Astrocyte of the spinal cord (primary cell): Measurements from ENCODE around the gene SNRNP25.

Experiments
- DNase-seq: peaks from one replicate; pipeline ENCODE4 v3.0.0; 2011; ENCODE audit warnings: low read depth, low spot score
- H3K4me3 ChIP-seq: 2 replicates; pipeline ENCODE4 v1.5.1; 2011; ENCODE audit warnings: low read depth, mild to moderate bottlenecking, low read length, moderate library complexity
- CTCF ChIP-seq: IDR thresholded peaks from 2 replicates; pipeline ENCODE4 v1.5.1; 2012; ENCODE audit warnings: low read depth, mild to moderate bottlenecking, low read length, inconsistent platforms
- in situ Hi-C: cut with HindIII; loops from 2 replicates; pipeline ENCODE4 v1.10.0; 2017; ENCODE audit warnings: low sequenced_read_pairs

SNRNP25 gene

GRCh38 chr16:89391-90302, 36.0 kb downstream of the SNRNP25 start:
- no peak for TF ChIP-seq CTCF
- in situ Hi-C loops, result no loop called here

GRCh38 chr16:91484-91883, 37.9 kb downstream of the SNRNP25 start:
- in situ Hi-C loops, result no loop called here

More at GRCh38 chr16:89391-90302, 36.0 kb downstream of the SNRNP25 start:
- H3K4me3 ChIP-seq, result no peak overlapping the region
- DNase-seq, result no peak

GRCh38 chr16:92431-93339, 39.1 kb downstream of the SNRNP25 start:
- no peak for DNase-seq
- no peak overlapping the region for H3K4me3 ChIP-seq
- in situ Hi-C loops, result no loop called here
- no peak for TF ChIP-seq CTCF

More at GRCh38 chr16:91484-91883, 37.9 kb downstream of the SNRNP25 start:
- no peak for TF ChIP-seq CTCF
- no peak overlapping the region for H3K4me3 ChIP-seq
- DNase-seq, result peak; percentile 72

- no peak for TF ChIP-seq CTCF
- DNase-seq, result no peak
- no peak overlapping the region for H3K4me3 ChIP-seq
- in situ Hi-C loops, result no loop called here
These were observed 41.3 kb downstream of the SNRNP25 start for GRCh38 chr16:94918-95265.

GRCh38 chr16:96935-97381, 43.3 kb downstream of the SNRNP25 start:
- peak; percentile 99 for TF ChIP-seq CTCF
- in situ Hi-C loops, result no loop called here
- no peak overlapping the region for H3K4me3 ChIP-seq
- peak; percentile 84 for DNase-seq

GRCh38 chr16:97822-98221, 44.2 kb downstream of the SNRNP25 start:
- TF ChIP-seq CTCF, result no peak
- in situ Hi-C loops, result no loop called here
- H3K4me3 ChIP-seq, result no peak overlapping the region
- DNase-seq, result peak; percentile 57
